ENCODE measurements around the gene C16orf78.

Gene C16orf78

GRCh38 chr16:49373504-49373903, at the start of gene C16orf78:
TSS of gene C16orf78 (plus strand) at chr16:49373804. CDS start at chr16:49373940, 136 bp downstream.
- no peak for DNase-seq

- no peak for DNase-seq
Observed at GRCh38 chr16:49324703-49325102, 48.9 kb upstream of the C16orf78 start.

GRCh38 chr16:49327466-49327865, 46.1 kb upstream of the C16orf78 start:
- DNase-seq, result no peak

GRCh38 chr16:49328325-49328724, 45.3 kb upstream of the C16orf78 start:
- DNase-seq, result no peak

GRCh38 chr16:49330562-49331201, 42.9 kb upstream of the C16orf78 start:
- no peak for DNase-seq

- no peak for DNase-seq
Observed at GRCh38 chr16:49332589-49333258, 40.9 kb upstream of the C16orf78 start.

- no peak for DNase-seq
Observed at GRCh38 chr16:49333259-49333597, 40.4 kb upstream of the C16orf78 start.

- DNase-seq, result no peak
Observed at GRCh38 chr16:49335828-49336227, 37.8 kb upstream of the C16orf78 start.

- no peak for DNase-seq
Observed at GRCh38 chr16:49336581-49336980, 37.0 kb upstream of the C16orf78 start.

GRCh38 chr16:49337814-49338350, 35.7 kb upstream of the C16orf78 start:
- no peak for DNase-seq

- no peak for DNase-seq
Observed at GRCh38 chr16:49338611-49339265, 34.9 kb upstream of the C16orf78 start.

GRCh38 chr16:49340466-49340865, 33.1 kb upstream of the C16orf78 start:
- DNase-seq, result no peak

- DNase-seq, result no peak
Observed at GRCh38 chr16:49341706-49342105, 31.9 kb upstream of the C16orf78 start.

GRCh38 chr16:49342336-49343265, 31.0 kb upstream of the C16orf78 start:
- DNase-seq, result no peak

GRCh38 chr16:49343291-49343690, 30.3 kb upstream of the C16orf78 start:
- DNase-seq, result no peak

GRCh38 chr16:49344401-49344800, 29.2 kb upstream of the C16orf78 start:
- DNase-seq, result no peak

- no peak for DNase-seq
Observed at GRCh38 chr16:49345829-49346228, 27.8 kb upstream of the C16orf78 start.

- DNase-seq, result no peak
Observed at GRCh38 chr16:49346459-49346858, 27.1 kb upstream of the C16orf78 start.

- DNase-seq, result no peak
Observed at GRCh38 chr16:49347476-49347875, 26.1 kb upstream of the C16orf78 start.

GRCh38 chr16:49348408-49349176, 25.0 kb upstream of the C16orf78 start:
- peak; percentile 26 for DNase-seq

GRCh38 chr16:49349446-49350168, 24.0 kb upstream of the C16orf78 start:
- no peak for DNase-seq
